Esophagus muscularis mucosa (tissue), 4 donors: Measurements from ENCODE around the gene YBX2. TPM values are rescaled to one million over a fixed set of nuclear protein-coding genes. Genes with fewer than 3 reads are reported as not detected.
"Not testable (repeated sequence)": the region's sequence is repeated elsewhere in the genome, so short reads cannot be mapped to it uniquely, and the experiment has no call there.

Experiments
- DNase-seq: peaks from one replicate; pipeline ENCODE4 v3.0.0-alpha.2; 2017; ENCODE audit errors: extremely low spot score
- H3K27ac ChIP-seq, 4 donors: fragments of 200-600 bp; sonication (generic); replicated peaks in 1 of 4; 1 replicate in 3 of 4; 2 replicates in 1 of 4; pipeline ENCODE4 v1.5.1; 2016 to 2019; ENCODE audit warnings: mild to moderate bottlenecking in 1 of 4
- H3K27me3 ChIP-seq, 4 donors: fragments of 200-600 bp; sonication (generic); one replicate each; pipeline versions ENCODE4 v1.5.1 to v1.6.0; 2016 to 2019
- H3K36me3 ChIP-seq, 4 donors: fragments of 200-600 bp; sonication (generic); one replicate each; pipeline ENCODE4 v1.5.1; 2016 to 2019
- H3K4me1 ChIP-seq, 4 donors: fragments of 200-600 bp; sonication (generic); one replicate each; pipeline ENCODE4 v1.5.1; 2016 to 2019
- H3K4me3 ChIP-seq, 4 donors: fragments of 200-600 bp; sonication (generic); 1 replicate in 2 of 4; 2 replicates in 2 of 4; pipeline ENCODE4 v1.5.1; 2016 to 2019; ENCODE audit warnings: mild to moderate bottlenecking in 4 of 4, moderate library complexity in 1 of 4
- H3K9me3 ChIP-seq, 4 donors: fragments of 200-600 bp; sonication (generic); 1 replicate in 3 of 4; 2 replicates in 1 of 4; pipeline ENCODE4 v1.5.1; 2016 to 2019
- CTCF ChIP-seq, 3 experiments: fragments of 200-600 bp in 2 of 3; fragments of 450-650 bp in 1 of 3; sonication (generic) in 2 of 3; IDR thresholded peaks; one replicate each; pipeline ENCODE4 v1.5.1; 2017 to 2019; ENCODE audit warnings: antibody characterized with exemption in 3 of 3, mild to moderate bottlenecking in 2 of 3, moderate library complexity in 1 of 3
- EP300 ChIP-seq: sonication (generic); formaldehyde crosslinking; IDR thresholded peaks from one replicate; pipeline ENCODE4 v1.6.1; 2017; ENCODE audit warnings: antibody characterized with exemption
- POLR2A ChIP-seq: fragments of 450-650 bp; IDR thresholded peaks from one replicate; pipeline ENCODE4 v1.6.1; 2017; ENCODE audit warnings: antibody characterized with exemption, moderate library complexity, mild to moderate bottlenecking, low read depth
- POLR2AphosphoS5 ChIP-seq, 2 donors: sonication (generic); formaldehyde crosslinking; IDR thresholded peaks; one replicate each; pipeline ENCODE4 v1.6.1; 2017; ENCODE audit warnings: antibody characterized with exemption in 2 of 2
- WGBS: methylation state at CpG from one replicate; pipeline ENCODE4 v1.1.5; 2018; 5-methylcytosine and 5-hydroxymethylcytosine counted together
- intact Hi-C: fragments of 100-400 bp; cut with DNase I; formaldehyde crosslinking; loops from one replicate; pipeline ENCODE4 v1.15.1; 2023
- total RNA-seq, 4 donors: library from RNA; depleted of rRNA; stranded (reverse); fragments of >200 nt; gene quantifications; one replicate each; pipeline versions ENCODE4 v1.1.0 to v1.2.1, GENCODE V29; 2016

YBX2 gene
- total RNA-seq = 1 to 10 TPM; 3.6 to 8.7 (median 4.4) TPM

- intact Hi-C loops = no loop called here
- DNase-seq = no peak
- WGBS = 4% methylated on average over 22 of the region's 57 CpGs
- TF ChIP-seq POLR2AphosphoS5 (IDR thresholded peaks at IDR 0.05) (no peak), EP300 (no peak), CTCF (IDR thresholded peaks at IDR 0.05) (no peak), POLR2A (no peak)
- Histone ChIP-seq H3K4me1 (peaks cover 62 to 72% (median 72%) of the 10 kb centered on the region in 4 donors), H3K27ac (peak within 1 kb of the TSS; percentile 81 to 96 (median 92)), H3K9me3 (no peaks in the 10 kb centered on the region), H3K27me3 (peaks cover 0 to 37% (median 4%) of the 10 kb centered on the region in 4 donors), H3K36me3 (no peaks in the 10 kb centered on the region), H3K4me3 (peak within 1 kb of the TSS; percentile 46 to 54 (median 48))
These were observed at the start of gene YBX2 for GRCh38 chr17:7294614-7295153. TSS of gene YBX2 (minus strand) at chr17:7294639. CDS start at chr17:7294500, 139 bp downstream.

GRCh38 chr17:7343250-7343649 is 48.8 kb upstream of the YBX2 start:
- H3K27ac ChIP-seq = no peak overlapping the region
- no peak overlapping the region for H3K4me3 ChIP-seq
- no peaks in the 10 kb centered on the region for H3K9me3 ChIP-seq
- TF ChIP-seq EP300 (no peak), POLR2AphosphoS5 (IDR thresholded peaks at IDR 0.05) (no peak), CTCF (IDR thresholded peaks at IDR 0.05) (no peak), POLR2A (no peak)
- 79% methylated on average over 6 of the region's 15 CpGs for WGBS
- no peaks in the 10 kb centered on the region for H3K36me3 ChIP-seq
- DNase-seq = no peak
- peaks cover 0 to 48% (median 4%) of the 10 kb centered on the region in 4 donors for H3K27me3 ChIP-seq
- intact Hi-C loops = no loop called here
- H3K4me1 ChIP-seq = peaks cover 0 to 6% (median 1%) of the 10 kb centered on the region in 4 donors

- peaks cover 0 to 62% (median 4%) of the 10 kb centered on the region in 4 donors for H3K27me3 ChIP-seq
- 91% methylated on average over 13 of the region's 13 CpGs for WGBS
- H3K36me3 ChIP-seq = no peaks in the 10 kb centered on the region
- no peak overlapping the region for H3K27ac ChIP-seq
- H3K4me3 ChIP-seq = no peak overlapping the region
- H3K4me1 ChIP-seq = peaks cover 0 to 4% (median 0%) of the 10 kb centered on the region in 4 donors
- no peak for TF ChIP-seq POLR2AphosphoS5 (IDR thresholded peaks at IDR 0.05)
- TF ChIP-seq POLR2A = no peak
- TF ChIP-seq EP300 = no peak
- TF ChIP-seq CTCF (IDR thresholded peaks at IDR 0.05) = no peak
- no peak for DNase-seq
- intact Hi-C loops = no loop called here
- H3K9me3 ChIP-seq = no peaks in the 10 kb centered on the region
These were observed 47.4 kb upstream of the YBX2 start for GRCh38 chr17:7341842-7342241.

- H3K9me3 ChIP-seq = no peaks in the 10 kb centered on the region
- H3K27ac ChIP-seq = no peak overlapping the region
- H3K36me3 ChIP-seq = no peaks in the 10 kb centered on the region
- H3K4me1 ChIP-seq = no peaks in the 10 kb centered on the region
- WGBS = 95% methylated on average over 2 of the region's 2 CpGs
- H3K4me3 ChIP-seq = no peak overlapping the region
- H3K27me3 ChIP-seq = peaks cover 0 to 78% (median 11%) of the 10 kb centered on the region in 4 donors
- no peak for TF ChIP-seq POLR2A
- no peak for TF ChIP-seq EP300
- TF ChIP-seq CTCF (IDR thresholded peaks at IDR 0.05) = no peak
- TF ChIP-seq POLR2AphosphoS5 (IDR thresholded peaks at IDR 0.05) = no peak
- DNase-seq = no peak
- intact Hi-C loops = no loop called here
These were observed 45.7 kb upstream of the YBX2 start for GRCh38 chr17:7340179-7340578.

GRCh38 chr17:7337600-7337999 is 43.2 kb upstream of the YBX2 start:
- not testable (repeated sequence) for H3K9me3 ChIP-seq, H3K36me3 ChIP-seq, DNase-seq, H3K4me3 ChIP-seq, H3K4me1 ChIP-seq, H3K27ac ChIP-seq
- intact Hi-C loops = loop anchor here (2.0 kb wide), 1 partner anchor 61 kb away; no protein-coding TSS in a partner anchor
- H3K27me3 ChIP-seq = peaks cover 0 to 90% (median 11%) of the 10 kb centered on the region in 4 donors
- 84% methylated on average over 5 of the region's 7 CpGs for WGBS
